ENCODE data around the gene SLC30A3.
A peak's percentile ranks its signal among the peaks of the same experiment; 100 is the strongest.

DNA sequence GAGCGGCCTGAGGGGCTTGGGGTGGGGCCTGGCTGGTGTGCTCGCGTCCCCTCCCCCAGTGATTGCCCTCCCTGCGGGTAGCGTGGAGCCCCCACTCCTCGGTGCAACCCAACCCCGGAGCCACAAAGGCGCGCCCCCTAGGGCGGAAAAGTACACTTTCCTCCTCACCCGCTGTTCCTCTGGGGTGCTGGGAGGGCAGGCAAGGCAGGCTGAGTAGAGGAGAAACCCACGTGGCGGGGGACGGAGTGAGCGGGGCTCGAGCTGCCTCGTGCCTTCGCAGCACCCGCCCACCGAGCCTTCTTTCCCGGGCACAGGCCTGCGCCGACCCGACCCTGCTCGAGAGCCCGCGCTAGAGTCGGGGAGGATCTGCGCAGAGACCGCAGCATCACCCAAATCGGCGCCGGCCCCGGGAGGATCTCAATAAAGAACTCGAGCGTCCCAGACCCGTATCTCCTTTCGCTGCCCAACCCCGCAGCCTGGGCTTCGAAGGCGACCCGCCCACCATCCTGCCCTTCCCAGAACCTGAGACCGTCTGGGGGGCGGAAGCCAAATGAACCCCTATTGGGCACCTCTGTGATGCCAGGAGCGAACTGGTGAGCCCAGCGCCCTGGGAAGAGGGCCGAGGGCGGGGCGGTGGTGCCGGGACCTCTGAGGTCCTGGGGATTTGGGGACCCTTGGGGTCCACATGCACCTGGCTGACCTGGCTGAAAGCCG lies 43.9 kb upstream of the SLC30A3 start:
- TF ChIP-seq EZH2 (IDR thresholded peaks at IDR 0.05; ENCODE audit: borderline replicate concordance, low read depth, low read length, poor library complexity, severe bottlenecking): no peak
- TF ChIP-seq, protein P1, sequence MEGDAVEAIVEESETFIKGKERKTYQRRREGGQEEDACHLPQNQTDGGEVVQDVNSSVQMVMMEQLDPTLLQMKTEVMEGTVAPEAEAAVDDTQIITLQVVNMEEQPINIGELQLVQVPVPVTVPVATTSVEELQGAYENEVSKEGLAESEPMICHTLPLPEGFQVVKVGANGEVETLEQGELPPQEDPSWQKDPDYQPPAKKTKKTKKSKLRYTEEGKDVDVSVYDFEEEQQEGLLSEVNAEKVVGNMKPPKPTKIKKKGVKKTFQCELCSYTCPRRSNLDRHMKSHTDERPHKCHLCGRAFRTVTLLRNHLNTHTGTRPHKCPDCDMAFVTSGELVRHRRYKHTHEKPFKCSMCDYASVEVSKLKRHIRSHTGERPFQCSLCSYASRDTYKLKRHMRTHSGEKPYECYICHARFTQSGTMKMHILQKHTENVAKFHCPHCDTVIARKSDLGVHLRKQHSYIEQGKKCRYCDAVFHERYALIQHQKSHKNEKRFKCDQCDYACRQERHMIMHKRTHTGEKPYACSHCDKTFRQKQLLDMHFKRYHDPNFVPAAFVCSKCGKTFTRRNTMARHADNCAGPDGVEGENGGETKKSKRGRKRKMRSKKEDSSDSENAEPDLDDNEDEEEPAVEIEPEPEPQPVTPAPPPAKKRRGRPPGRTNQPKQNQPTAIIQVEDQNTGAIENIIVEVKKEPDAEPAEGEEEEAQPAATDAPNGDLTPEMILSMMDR (conservative IDR thresholded peaks at IDR 0.05; ENCODE audit: low read depth, low read length): peak; percentile 33; the same call in 1 of the 2 replicates

Measured in A673 (cell line).